ENCODE results near the gene HNF4A. TPM values are rescaled to one million over a fixed set of nuclear protein-coding genes. Genes with fewer than 3 reads are reported as not detected.
A peak's percentile ranks its signal among the peaks of the same experiment; 100 is the strongest.

Gene HNF4A
- total and polyA plus RNA-seq, 2 of the 13 experiments (the other 11 are each of a cell fraction or from before 2014, with no cell fraction given) = 80.9 to 169 TPM

- ATAC-seq = peak; percentile 31
- DNase-seq (ENCODE audit: low spot score) = no peak
- no peak for FAIRE-seq
- H3K4me1 ChIP-seq (ENCODE audit: insufficient read depth, low read length) = peaks cover 27% of the 10 kb centered on the region
- peaks cover 0 to 7% of the 10 kb centered on the region in 2 experiments; a peak in 2 of 5 replicates for H3K36me3 ChIP-seq (replicated peaks in 1 of 2; ENCODE audit: control insufficient read depth in 1 of 2, insufficient read depth in 2 of 2, low read length in 2 of 2)
- H3K27ac ChIP-seq (ENCODE audit: extremely low read length, insufficient read depth, low read length) = peak overlapping the region; percentile 37
- no peaks in the 10 kb centered on the region for H3K9me3 ChIP-seq (ENCODE audit: low read length)
- ChIA-PET CTCF (ENCODE audit: low intra/inter-chr PET ratio, low total read pairs) (interaction anchor here (0.7 to 5.0 kb wide), 5 partner anchors 57 to 193 kb away, joined by 3 to 77 read pairs (median 20); no protein-coding TSS in a partner anchor), POLR2A (interaction anchor here (0.7 to 3.9 kb wide), 16 partner anchors 8 to 212 kb away, joined by 3 to 30 read pairs (median 6); partner anchors contain the start of genes HNF4A, OSER1 and SERINC3)
- peak overlapping the region; percentile 97 for H3K4me2 ChIP-seq (ENCODE audit: low read depth, low read length)
- H3K9ac ChIP-seq (ENCODE audit: insufficient read depth, low read depth, low read length) = peak overlapping the region; percentile 84
- peak overlapping the region; percentile 70 to 96 (median 78) for H3K4me3 ChIP-seq (replicated peaks in 1 of 3; ENCODE audit: insufficient read depth in 1 of 3, low read depth in 2 of 3, low read length in 3 of 3)
- in situ Hi-C loops (cut with HindIII; ENCODE audit: extremely low pct_ligation_motif_present, low pct_unique_long_range_greater_than_20kb) = loop anchor here (5.0 kb wide), 3 partner anchors 58 to 162 kb away; no protein-coding TSS in a partner anchor
- no peaks in the 10 kb centered on the region for H4K20me1 ChIP-seq (ENCODE audit: insufficient read depth, low read length)
- H3K27me3 ChIP-seq (ENCODE audit: control insufficient read depth in 1 of 2, insufficient read depth in 2 of 2, low read length in 2 of 2) = peaks cover 2 to 4% of the 10 kb centered on the region in 2 experiments; a peak in 1 of 5 replicates
- no peak overlapping the region for H2AFZ ChIP-seq (ENCODE audit: low read length)
- intact Hi-C loops (cut with micrococcal nuclease; ENCODE audit: unreplicated experiment) = loop anchor here (2.0 to 5.0 kb wide), 3 partner anchors 47 to 157 kb away; partner anchors contain the start of gene HNF4A
- BruUV-seq (replicated peaks) = TSS peak; percentile 59
- WGBS (ENCODE audit: low lambda C conversion rate) = 20% methylated on average over 16 of the region's 17 CpGs
- H3K79me2 ChIP-seq (ENCODE audit: insufficient read depth, low read length) = peaks cover 25% of the 10 kb centered on the region
- TF ChIP-seq ATAD3A (CRISPR knock-in tag; IDR thresholded peaks at IDR 0.05) = peak; percentile 89; the same call in 1 of the 2 replicates
- TF ChIP-seq PPARG (CRISPR knock-in tag; conservative IDR thresholded peaks at IDR 0.05) = peak; percentile 63
- TF ChIP-seq ZBTB42 (CRISPR knock-in tag; IDR thresholded peaks at IDR 0.05) = no peak
- TF ChIP-seq E2F5 (CRISPR knock-in tag; conservative IDR thresholded peaks at IDR 0.05) = 0 out of 2 replicates have a peak, but pooled peaks have one; percentile 45
- peak; percentile 75; the same call in 1 of the 2 replicates for TF ChIP-seq ZFP82 (CRISPR knock-in tag; IDR thresholded peaks at IDR 0.05; ENCODE audit: borderline replicate concordance)
- 0 out of 2 replicates have a peak, but pooled peaks have one; percentile 31 for TF ChIP-seq NFKB2 (CRISPR knock-in tag; IDR thresholded peaks at IDR 0.05; ENCODE audit: borderline replicate concordance)
- TF ChIP-seq PHB2 (IDR thresholded peaks at IDR 0.05; ENCODE audit: partially characterized antibody) = no peak
- 0 out of 2 replicates have a peak, but pooled peaks have one; percentile 23 for TF ChIP-seq ZNF589 (CRISPR knock-in tag; conservative IDR thresholded peaks at IDR 0.05)
- no peak for TF ChIP-seq SALL1 (CRISPR knock-in tag; IDR thresholded peaks at IDR 0.05)
- 0 out of 2 replicates have a peak, but pooled peaks have one; percentile 11 for TF ChIP-seq ZNF512B (CRISPR knock-in tag; IDR thresholded peaks at IDR 0.05; ENCODE audit: borderline replicate concordance)
- no peak for TF ChIP-seq ARNT (IDR thresholded peaks at IDR 0.05)
- no peak for TF ChIP-seq MTERF4 (CRISPR knock-in tag; IDR thresholded peaks at IDR 0.05)
- TF ChIP-seq RARG (CRISPR knock-in tag; IDR thresholded peaks at IDR 0.05; ENCODE audit: low read depth) = no peak
- 0 out of 2 replicates have a peak, but pooled peaks have one; percentile 20 for TF ChIP-seq ZFP90 (CRISPR knock-in tag; IDR thresholded peaks at IDR 0.05; ENCODE audit: borderline replicate concordance)
- TF ChIP-seq KLF13 (CRISPR knock-in tag; IDR thresholded peaks at IDR 0.05) = peak; percentile 19; the same call in 1 of the 2 replicates
- no peak for TF ChIP-seq ZNF292 (CRISPR knock-in tag; IDR thresholded peaks at IDR 0.05; ENCODE audit: borderline replicate concordance, low read depth)
Observed at GRCh38 chr20:44309763-44310663, 45.5 kb upstream of the HNF4A start.
